SKM-1 treated with dmso at 0.1 percent for 144 hours (cell line): Measurements from ENCODE around the gene DLG5.

ENCODE experiments used
- DNase-seq: peaks from one replicate; lab custom pipeline; 2025; ENCODE audit not compliant: unreplicated experiment; lab: John Stamatoyannopoulos, UW

The DLG5 gene

GRCh38 chr10:77844713-77845445 lies 81.7 kb downstream of the DLG5 start:
- no peak for DNase-seq

- no peak for DNase-seq
Measured at GRCh38 chr10:77844177-77844576, 82.4 kb downstream of the DLG5 start.

- no peak for DNase-seq
Measured at GRCh38 chr10:77843264-77843663, 83.3 kb downstream of the DLG5 start.

- DNase-seq = no peak
Measured at GRCh38 chr10:77842652-77843212, 83.8 kb downstream of the DLG5 start.

GRCh38 chr10:77841711-77842375 lies 84.7 kb downstream of the DLG5 start:
- DNase-seq = no peak

- no peak for DNase-seq
Measured at GRCh38 chr10:77840636-77841035, 85.9 kb downstream of the DLG5 start.

GRCh38 chr10:77837925-77838595 lies 88.5 kb downstream of the DLG5 start:
- no peak for DNase-seq

GRCh38 chr10:77837248-77837924 lies 89.2 kb downstream of the DLG5 start:
- no peak for DNase-seq

- DNase-seq = no peak
Measured at GRCh38 chr10:77836299-77836820, 90.2 kb downstream of the DLG5 start.

GRCh38 chr10:77835669-77836086 lies 90.9 kb downstream of the DLG5 start:
- no peak for DNase-seq

GRCh38 chr10:77834943-77835668 lies 91.4 kb downstream of the DLG5 start:
- no peak for DNase-seq

GRCh38 chr10:77834540-77834939 lies 92.0 kb downstream of the DLG5 start:
- DNase-seq = no peak

GRCh38 chr10:77833792-77834191 lies 92.8 kb downstream of the DLG5 start:
- no peak for DNase-seq

GRCh38 chr10:77833225-77833624 lies 93.3 kb downstream of the DLG5 start:
- DNase-seq = no peak

- no peak for DNase-seq
Measured at GRCh38 chr10:77832238-77832637, 94.3 kb downstream of the DLG5 start.

GRCh38 chr10:77829356-77829755 lies 97.2 kb downstream of the DLG5 start:
- no peak for DNase-seq

GRCh38 chr10:77828377-77828776 lies 98.2 kb downstream of the DLG5 start:
- DNase-seq = no peak

GRCh38 chr10:77827366-77827765 lies 99.2 kb downstream of the DLG5 start:
- DNase-seq = no peak

- no peak for DNase-seq
Measured at GRCh38 chr10:77825965-77826364, 100.6 kb downstream of the DLG5 start.

- no peak for DNase-seq
Measured at GRCh38 chr10:77824908-77825307, 101.6 kb downstream of the DLG5 start.
